GM21529 (cell line): ENCODE data around the gene CLOCK.
A peak's percentile ranks its signal among the peaks of the same experiment; 100 is the strongest.

Experiments
- ATAC-seq: cut with Tn5 transposase; IDR thresholded peaks from one replicate; pipeline ENCODE4 v1.9.1; 2021; ENCODE audit not compliant: unreplicated experiment

CLOCK gene

GRCh38 chr4:55431710-55432336 is 114.9 kb downstream of the CLOCK start:
- ATAC-seq, result no peak

DNA sequence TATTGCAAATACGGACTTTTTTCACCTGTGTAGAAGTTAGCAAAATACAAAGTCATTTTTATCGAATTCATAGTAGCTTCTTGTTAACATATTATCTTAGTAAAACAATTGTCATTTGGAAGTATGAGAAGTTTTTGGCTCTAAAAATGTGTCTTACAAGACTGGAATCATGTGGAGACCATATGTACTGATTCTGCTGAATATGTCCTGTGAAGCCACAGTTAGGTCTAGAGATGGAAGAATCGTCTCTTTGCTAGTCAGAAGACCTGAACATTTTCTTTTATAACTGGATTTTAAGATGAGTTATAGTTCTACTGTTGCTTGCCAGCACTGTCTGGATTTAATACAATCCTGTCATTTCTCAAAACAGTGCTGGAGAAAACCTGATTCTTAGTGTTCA is 121.9 kb downstream of the CLOCK start:
- no peak for ATAC-seq

DNA sequence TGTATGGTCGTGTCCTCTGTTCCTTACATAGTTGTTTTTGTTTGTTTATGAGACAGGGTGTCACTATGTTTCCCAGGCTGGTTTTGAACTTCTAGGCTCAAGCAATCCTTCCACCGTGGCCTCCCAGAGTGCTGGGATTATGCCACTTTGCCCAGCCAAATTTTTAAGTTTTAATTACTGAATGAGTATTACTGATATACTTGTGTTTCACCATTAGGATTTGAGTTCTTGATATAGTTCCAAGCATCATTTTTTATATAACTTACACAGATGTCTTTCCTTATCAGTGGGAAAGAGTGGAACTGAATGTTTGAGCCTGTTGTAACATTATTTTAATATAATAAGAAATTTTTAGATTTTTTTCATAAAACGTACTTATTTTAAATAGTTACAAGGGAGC is 130.5 kb downstream of the CLOCK start:
- ATAC-seq, result no peak

DNA sequence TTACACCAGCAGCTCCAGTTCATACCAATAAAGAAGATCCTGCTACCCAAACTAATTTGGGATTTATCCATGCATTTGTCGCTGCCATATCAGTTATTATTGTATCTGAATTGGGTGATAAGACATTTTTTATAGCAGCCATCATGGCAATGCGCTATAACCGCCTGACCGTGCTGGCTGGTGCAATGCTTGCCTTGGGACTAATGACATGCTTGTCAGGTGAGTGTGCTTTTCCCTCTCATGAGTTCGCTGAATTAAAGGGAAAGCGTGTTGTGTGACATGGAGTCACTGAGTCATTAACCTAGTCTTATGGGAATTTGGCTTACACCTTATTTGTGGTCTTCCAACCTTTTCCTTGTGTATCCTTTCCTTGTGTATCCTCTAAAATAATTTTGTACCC is 135.1 kb downstream of the CLOCK start:
- ATAC-seq, result no peak

- ATAC-seq, result no peak
Observed at GRCh38 chr4:55410431-55410830, 136.3 kb downstream of the CLOCK start.

DNA sequence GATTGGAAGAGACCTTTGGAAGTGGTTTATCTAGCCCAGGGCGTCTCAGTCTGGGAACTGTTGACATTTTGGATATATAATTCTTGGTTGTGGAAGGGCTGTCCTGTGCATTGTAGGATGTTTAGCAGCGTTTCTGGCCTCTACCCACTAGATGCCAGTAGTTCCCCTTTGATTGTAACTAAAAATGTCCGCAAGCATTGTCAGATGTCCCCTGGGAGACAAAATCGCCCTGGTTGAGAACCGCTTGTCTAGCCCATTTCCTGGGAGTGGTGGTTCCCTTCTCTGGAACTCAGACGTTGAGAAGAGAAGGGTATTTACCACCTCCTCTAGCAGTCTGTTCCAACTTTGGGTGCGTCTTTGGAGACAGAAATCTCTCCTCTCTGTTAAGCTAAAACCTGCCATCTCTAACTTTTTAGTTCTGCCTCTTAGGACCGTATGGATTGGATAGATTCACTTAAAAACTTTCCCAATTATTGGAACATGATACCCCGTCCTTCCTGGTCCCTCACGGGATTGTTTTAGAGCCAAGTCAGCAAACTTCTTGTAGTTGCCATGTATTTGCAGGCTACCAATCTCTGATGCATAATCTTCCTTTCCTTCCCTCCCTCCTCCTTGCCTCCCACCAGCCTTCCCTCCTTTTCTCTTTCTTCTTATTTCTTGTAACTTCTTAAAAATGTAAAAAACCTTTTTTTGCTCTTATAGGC is 137.1 kb downstream of the CLOCK start:
- peak; percentile 79 for ATAC-seq

GRCh38 chr4:55407764-55408163 is 138.9 kb downstream of the CLOCK start:
- no peak for ATAC-seq

- no peak for ATAC-seq
Observed at GRCh38 chr4:55407119-55407518, 139.6 kb downstream of the CLOCK start.

DNA sequence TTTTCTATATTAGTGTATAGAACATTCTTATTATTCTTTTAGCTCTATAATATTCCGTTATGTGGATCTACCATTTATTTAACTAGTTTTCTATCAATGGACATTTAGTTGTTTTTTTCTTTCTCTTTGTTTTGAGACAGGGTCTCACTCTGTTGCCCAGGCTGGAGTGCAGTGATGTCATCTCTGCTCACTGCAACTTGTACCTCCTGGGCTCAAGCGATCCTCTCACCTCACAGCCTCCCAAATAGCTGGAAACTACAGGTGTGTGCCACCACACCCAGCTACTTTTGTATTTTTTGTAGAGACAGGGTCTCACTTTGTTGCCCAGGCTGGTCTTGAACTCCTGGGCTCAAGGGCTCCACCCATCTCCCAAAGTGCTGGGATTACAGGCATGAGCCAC is 140.2 kb downstream of the CLOCK start:
- ATAC-seq, result no peak

DNA sequence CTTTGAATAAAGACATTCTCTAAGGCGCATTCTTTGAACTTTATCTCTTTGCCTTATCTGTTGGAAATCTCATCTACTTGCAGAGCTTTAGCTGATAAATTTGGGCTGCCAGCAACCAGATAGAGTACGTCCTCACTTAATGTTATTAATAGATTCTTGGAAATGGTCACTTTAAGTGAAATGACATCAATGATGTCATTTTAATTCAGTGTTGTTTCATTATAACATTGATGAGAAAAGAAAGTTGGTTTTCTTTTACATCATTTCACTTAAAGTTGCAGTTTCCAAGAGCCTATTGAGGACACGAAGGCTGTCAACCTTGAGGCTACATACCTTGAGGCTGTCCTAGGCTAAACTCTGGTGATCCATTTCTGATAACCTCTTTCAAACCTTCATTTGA is 141.6 kb downstream of the CLOCK start:
- ATAC-seq, result no peak

DNA sequence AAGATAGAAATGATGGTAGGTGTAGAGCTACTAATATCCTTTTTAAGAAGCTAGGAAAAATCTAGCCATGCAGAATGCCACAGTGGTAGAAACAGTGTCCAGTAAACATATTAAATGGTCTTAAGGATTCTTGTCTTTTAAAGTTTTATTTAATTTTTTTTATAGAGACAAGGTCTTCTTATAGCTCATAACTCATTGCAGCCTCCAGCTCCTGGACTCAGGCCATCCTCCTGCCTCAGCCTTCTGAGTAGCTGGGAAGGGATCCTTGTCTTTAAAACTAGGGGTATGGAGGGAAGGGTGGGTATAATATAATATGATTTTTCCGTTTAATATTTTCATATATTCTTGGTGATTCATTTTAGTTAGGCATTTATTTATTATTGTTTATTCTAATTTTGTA is 147.1 kb downstream of the CLOCK start:
- ATAC-seq, result no peak

GRCh38 chr4:55398966-55399365 is 147.7 kb downstream of the CLOCK start:
- no peak for ATAC-seq

DNA sequence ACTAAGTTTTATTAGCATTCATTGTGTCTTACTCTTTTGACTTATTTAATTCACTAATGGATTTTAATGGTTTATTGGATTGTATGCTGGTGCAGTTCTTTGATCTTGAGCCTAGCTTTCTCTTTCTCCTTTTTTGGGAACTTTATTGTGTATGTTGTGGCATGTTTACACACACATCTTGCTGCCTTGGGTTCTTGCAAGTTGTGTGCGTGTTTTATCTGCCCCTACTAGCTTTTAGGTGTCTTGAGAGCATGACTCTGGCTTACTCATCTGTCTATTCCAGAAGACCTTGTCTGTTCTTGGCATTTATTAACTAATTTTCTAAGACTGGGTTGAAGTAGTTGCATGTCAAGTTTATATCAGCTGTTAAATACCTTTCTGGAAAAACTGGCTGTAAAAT is 148.2 kb downstream of the CLOCK start:
- ATAC-seq, result no peak

DNA sequence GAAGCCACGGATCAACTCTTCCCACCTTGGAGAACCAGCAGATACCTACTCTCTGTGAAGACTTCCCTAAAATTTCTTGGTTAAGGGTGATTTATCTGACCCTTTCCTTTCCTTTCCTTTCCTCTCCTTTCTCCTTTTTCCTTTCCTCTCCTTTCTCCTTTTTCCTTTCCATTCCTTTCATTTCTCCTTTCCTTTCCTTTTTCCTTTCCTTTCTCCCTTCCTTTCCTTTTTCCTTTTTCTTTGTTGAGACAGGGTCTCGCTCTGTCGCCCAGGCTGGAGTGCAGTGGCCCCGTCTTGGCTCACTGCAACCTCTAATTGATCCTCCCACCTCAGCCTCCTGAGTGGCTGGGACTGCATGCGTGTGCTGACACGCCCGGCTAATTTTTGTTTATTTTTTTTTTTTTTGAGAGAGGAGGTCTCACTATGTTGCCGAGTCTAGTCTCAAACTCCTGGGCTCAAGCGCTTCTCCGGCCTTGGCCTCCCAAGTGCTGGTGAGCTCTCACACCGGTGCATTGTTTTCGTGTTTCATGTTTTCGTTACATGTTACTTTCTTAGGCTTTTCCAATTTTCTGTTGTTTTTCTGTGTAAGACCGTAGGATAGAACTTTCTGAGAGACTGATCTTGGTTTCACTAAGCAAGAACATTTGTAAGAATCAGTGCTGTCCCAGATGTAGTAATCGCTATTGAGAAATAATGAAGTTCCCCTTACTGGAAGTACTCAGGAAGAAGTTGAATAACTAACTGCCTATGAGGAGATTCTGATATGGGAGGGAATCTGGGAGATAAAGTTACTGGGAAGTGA is 149.0 kb downstream of the CLOCK start:
- ATAC-seq, result no peak

- no peak for ATAC-seq
Observed at GRCh38 chr4:55397126-55397436, 149.6 kb downstream of the CLOCK start.

GRCh38 chr4:55396308-55397125 is 150.2 kb downstream of the CLOCK start:
- ATAC-seq, result peak; percentile 21

GRCh38 chr4:55395529-55396307 is 151.0 kb downstream of the CLOCK start, which contains the start of gene TMEM165:
Gene TMEM165 (plus strand): TSS chr4:55395957. CDS start chr4:55396190, 233 bp downstream.
- ATAC-seq, result peak; percentile 91

- no peak for ATAC-seq
Observed at GRCh38 chr4:55395218-55395528, 151.5 kb downstream of the CLOCK start.

DNA sequence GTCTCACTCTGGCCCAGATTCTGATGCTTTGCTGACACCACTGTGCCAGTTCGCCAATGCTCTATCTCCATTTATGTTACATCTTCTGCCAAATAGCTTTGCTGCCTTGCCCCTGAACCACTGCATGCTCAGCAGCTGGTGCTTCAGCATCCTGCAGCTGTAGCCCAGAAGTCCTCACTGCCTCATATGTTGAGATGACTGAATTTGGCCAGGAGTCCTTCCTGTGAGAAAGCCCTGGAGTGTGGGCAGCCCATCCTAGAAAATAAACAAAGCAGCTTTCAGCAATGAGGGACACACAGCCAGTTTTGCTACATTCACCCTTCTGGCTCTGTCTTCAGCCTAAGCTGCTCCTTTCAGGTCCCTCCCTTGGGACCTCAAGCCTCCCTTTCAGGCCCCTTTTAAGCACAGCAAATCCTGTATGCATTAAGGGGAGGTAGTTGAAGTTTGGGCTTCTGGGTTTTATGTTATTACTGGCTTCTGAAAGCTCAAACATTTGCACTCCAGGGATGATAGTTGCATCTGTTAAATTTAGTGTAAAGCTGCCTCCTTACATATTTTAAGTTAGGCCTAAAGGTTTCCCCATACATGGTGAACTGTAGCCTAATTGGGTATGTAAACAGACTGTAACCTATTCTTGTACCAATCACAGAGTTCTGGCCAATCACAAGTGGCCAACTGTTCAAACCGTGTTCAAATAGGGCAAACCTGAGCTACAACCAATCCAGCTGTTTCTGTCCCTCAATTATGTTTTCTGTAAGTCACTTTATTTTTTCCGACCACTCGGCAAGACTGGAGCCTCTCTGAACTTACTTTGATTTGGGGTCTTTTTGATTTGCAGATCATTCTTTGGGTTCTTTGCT is 153.0 kb downstream of the CLOCK start:
- ATAC-seq, result no peak

DNA sequence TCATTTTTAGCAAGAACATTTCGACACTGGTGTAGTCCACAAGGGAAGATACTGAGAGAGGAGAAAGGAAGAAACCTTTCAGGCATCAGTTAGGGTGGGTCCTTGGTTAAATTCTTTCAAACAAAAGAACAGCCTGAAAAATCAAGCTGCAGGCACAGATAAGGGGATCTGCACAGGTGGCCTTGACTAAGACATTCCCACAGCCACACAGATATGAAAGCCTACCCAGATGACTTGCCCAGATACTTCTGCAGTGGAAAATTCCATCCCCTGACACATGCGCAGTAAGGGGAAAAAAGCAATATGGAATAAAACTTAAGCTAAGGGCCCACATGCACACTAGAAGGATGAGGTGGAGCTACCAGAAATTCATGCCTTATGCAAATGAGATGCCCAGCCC is 159.9 kb downstream of the CLOCK start:
- no peak for ATAC-seq
